COLO829 (cell line): Measurements from ENCODE around the gene CCN2.

Experiments
- DNase-seq: peaks from one replicate; pipeline ENCODE4 v3.0.0; 2012; ENCODE audit warnings: low spot score

Gene CCN2

GRCh38 chr6:131950767-131951575, at the start of gene CCN2:
CCN2 (minus strand) TSS chr6:131951372; CDS start chr6:131951172, 200 bp downstream.
- peak; percentile 86 for DNase-seq

- DNase-seq, result no peak
These were observed 49.1 kb upstream of the CCN2 start for GRCh38 chr6:132000296-132000695.

DNA sequence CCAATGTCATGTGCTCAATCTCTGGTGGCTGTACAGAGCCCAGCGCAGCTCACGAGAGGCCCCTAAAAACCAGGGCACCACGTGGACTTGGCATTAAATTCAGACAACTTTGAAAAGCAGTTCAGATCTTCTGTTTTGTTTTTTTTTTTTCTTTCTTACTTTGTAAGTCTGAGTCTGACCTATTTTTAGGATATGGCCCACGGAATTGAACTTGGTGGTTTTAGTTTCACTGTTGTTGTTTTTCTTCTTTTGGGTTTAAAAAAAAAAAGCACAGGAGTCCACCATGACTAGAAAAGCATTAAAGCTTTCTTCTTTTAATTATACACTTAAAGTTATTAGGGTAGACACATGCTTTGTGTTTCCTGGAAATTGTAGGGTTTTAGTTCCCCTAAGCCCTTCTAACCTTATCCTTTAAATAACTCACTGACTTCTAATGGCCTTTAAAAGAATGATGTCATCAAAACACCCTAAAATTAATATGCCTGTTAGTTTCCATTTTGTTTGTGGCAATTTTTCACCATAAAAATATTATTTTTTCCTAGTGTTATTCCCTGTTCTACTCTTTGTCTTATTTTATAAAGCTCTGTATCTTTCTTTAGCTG, 48.5 kb upstream of the CCN2 start:
- DNase-seq, result no peak

DNA sequence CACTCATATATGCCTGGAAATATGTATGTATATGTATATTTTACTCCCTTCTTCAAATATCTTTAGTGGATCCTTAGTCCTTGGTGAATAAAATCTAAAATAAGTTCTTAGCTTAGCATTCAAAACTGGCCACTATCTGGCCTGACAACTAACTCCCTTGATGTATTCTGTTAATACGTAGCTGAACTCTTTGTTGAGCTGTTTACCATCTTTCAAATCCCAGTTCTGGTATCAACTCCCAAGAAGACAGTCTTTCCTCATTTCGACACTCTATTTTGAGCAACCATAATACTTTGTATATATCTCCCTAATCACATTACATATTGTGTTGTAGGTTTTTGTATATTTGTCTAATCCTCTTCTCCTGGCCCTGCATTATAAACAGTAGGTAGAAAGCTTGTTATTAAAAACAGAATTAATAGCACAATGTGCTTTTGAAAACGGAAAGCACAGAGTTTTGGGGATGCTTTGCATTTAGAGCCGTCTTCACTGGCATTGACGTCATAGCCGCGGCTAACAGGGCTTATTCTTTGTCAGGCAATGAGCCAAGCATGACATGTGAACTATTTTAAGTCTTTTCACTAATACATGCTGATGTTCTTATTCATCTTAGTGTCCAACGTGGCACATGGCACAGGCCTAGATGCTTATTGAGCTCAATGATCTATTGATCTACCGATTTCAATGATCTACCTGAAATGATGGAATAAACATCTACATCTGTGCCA, 47.2 kb upstream of the CCN2 start:
- no peak for DNase-seq

GRCh38 chr6:131997429-131998153, 46.4 kb upstream of the CCN2 start:
- no peak for DNase-seq

DNA sequence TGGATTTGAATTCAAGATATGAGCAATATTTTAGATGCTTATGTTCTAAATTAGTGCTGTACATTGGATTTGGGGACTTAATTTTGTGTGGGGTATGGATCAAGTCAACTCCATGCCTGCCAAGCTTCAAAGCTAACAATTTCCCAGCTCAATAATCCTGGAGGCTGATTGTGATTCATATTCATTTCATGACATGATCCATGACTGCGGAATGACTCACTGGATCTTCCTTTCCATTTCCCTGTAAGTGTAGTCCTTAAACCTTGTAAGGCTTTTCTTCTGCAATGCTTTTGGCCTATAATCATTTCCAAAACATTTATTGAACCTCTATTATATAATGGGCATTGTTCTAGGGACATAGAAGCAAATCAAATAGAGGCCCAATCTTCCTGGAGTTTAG, 44.7 kb upstream of the CCN2 start:
- peak; percentile 58 for DNase-seq

GRCh38 chr6:131992557-131992956, 41.4 kb upstream of the CCN2 start:
- DNase-seq, result no peak

DNA sequence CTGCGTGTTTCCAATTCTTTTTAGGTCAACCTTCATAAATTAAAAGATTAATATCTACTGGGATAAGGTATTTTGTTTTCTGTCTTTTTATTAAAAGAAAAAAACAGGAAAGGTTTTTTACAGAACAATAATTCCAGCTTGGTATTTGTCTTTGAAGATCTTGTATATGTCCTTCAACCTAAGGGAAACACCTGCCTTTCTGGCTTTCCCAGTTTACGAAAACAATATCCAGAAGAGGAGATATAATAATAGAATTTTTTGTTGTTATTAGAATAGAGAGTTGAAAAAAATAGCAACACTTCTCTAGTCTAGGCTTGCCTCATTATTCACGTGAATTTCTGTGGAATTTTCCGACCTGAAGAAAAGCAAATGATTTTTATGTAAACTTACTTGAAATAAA, 37.9 kb upstream of the CCN2 start:
- no peak for DNase-seq

DNA sequence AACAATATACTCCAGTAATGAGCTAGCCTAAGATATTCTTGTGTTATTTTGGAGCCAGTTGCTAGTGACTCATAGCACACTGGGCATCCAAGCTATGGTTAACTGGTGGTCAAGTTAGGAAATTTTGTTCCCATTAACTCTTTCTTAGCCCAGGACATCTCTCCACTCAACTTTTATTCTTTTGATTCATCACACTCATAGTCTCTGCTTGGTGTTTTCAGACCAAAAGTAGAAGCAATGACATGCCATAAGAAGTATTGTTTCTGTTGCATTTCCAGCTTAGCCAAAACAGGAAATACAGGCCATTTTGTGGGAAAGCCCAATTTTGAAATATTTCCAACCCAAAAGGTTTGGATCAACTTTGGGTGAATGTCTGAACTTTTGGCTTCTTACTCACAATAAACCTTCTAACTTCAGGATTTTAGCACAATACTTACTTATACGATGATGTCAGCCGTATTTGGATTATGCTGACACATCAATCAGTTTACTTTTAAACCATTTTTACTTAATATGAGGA, 31.6 kb upstream of the CCN2 start:
- DNase-seq, result peak; percentile 13

GRCh38 chr6:131981624-131981978, 30.4 kb upstream of the CCN2 start:
- no peak for DNase-seq

DNA sequence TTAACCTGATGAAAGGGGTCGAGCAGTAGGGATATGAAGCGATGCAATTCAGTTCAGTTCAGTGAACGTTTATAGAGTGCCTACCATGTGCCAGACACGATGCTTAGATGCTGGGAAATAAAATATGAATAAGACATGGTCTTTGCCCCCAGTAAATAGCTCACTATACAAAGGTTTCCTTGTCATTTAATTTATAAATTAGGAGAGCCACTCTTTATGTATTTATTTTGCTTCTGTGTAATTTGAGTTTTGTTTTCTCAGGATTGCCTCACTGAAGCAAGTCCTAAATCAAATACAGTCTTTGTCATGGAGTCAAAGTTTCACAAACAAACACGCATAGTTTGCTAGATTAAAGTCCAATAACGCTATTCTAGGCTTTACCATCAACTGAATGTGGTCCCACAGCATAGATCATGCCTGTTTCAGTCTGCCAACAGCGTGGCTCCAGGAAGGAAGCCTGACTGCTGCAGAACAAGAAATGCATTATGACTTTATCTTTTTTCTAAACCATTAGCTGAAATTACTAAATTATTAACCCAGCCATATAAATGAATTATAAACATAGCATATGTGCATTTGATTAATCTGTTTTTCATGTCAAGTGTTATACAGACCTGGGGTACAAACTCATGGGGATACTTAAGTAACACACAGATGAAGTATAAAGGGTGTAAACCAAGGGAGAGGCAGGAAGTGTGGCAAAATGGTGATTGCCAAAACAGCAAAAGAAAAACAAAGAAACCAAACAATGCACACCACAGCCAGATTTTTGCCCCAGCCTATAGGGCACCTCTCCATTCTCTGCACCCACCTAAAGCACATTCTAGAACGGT, 29.8 kb upstream of the CCN2 start:
- peak; percentile 74 for DNase-seq

- no peak for DNase-seq
These were observed 29.2 kb upstream of the CCN2 start for GRCh38 chr6:131980338-131980790.

- no peak for DNase-seq
These were observed 28.6 kb upstream of the CCN2 start for GRCh38 chr6:131979515-131980337.

DNA sequence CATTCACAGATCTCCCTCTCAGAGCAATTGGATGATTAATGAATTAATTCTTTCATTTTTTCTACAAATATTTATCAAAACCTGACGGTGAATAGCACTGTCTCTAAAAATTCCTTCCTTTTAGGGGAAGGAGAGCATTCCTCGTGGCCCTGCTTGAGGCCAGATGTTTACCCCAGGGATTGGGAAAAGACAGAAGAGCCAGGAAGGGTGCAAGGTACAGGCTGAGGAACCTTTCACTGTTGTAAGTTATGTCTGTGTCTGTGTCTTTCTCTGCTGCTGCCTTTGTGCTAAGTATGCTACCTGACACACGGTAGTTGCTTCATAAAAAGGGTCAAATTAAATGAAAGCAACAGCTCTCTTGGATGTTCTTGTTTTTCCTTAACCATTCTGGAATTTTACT, 27.4 kb upstream of the CCN2 start:
- DNase-seq, result no peak

GRCh38 chr6:131976545-131977061, 25.4 kb upstream of the CCN2 start:
- no peak for DNase-seq

GRCh38 chr6:131972741-131973140, 21.6 kb upstream of the CCN2 start:
- DNase-seq, result no peak

- no peak for DNase-seq
These were observed 19.1 kb upstream of the CCN2 start for GRCh38 chr6:131970076-131970859.

DNA sequence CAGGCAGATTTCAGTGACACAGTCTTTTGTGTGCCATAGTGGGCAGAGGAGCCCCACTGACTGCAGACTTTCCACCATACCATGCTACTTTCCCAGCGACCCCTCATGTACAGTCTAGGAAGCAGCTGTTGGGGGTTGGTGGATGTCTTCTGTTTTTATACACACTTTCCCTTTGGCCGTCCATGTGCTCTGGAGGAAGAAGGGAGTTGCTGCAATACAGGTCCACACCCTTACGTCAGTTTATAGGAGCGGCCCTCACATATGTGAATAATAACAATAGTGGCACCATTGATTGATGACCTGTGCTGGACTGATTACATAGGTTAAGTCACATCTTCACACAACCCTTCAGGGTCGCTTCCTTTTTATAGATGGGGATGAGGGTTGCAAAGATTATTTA, 17.5 kb upstream of the CCN2 start:
- DNase-seq, result no peak

DNA sequence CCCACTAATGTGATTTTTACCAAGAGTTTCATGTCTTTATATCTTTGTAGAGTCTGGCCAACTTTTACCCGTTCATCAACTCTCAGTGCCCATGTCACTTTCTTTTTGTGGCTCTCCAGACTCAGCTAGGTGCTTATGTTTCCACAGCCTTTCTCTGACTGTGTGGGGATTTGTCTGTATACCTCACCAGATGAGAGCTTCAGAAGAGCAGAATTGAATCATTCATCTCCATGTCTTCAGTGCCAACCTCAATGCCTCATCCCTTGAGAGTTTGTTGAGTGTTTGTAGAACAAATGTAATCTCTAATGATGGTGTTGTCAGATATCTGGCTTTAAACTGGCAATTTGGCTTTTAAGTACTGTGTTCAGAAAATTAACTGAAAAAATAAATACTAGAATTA, 16.8 kb upstream of the CCN2 start:
- DNase-seq, result no peak
